GM21390 (cell line): ENCODE measurements around the gene RBP5.
A peak's percentile ranks its signal among the peaks of the same experiment; 100 is the strongest.

ENCODE experiments used
- ATAC-seq: cut with Tn5 transposase; IDR thresholded peaks from one replicate; pipeline ENCODE4 v1.9.1; 2021; ENCODE audit not compliant: unreplicated experiment

Gene RBP5

DNA sequence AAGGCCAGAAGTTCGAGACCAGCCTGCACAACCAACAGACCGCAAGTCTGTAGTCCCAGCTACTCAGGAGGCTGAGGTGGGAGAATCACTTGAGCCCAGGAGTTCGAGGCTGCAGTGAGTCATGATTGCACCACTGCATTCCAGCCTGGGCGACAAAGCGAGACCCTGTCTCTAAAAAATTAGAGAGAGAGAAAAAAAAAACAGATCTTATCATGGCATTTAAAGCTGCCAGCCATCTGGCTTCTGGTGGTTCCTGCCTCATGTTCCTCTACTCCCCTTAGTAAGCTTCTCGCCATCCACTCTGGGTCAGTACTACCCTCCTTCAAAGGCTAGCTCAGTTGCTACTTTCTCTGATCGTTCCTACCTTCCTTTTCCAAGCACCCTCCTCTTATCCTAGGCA is 17.5 kb upstream of the RBP5 start:
- no peak for ATAC-seq

DNA sequence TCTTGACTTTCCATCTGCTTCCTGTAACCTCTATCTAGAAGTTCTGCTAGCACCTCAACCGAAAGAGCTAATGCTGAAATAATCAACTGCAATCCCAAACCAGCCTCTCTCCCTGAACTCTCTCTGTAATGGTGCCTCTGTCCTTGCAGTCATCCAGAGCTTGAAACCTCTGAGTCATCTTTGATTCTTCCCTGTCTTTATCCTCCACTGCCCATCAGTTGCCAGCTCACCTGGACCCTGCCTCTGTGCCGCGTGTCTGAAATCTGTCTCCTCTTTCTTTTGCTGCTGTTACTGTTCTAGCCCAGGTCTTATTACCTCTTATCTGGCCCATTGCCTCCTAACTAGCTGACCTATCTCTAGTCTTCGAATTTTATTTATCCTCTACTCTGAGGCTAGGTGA is 17.0 kb upstream of the RBP5 start:
- ATAC-seq = no peak

DNA sequence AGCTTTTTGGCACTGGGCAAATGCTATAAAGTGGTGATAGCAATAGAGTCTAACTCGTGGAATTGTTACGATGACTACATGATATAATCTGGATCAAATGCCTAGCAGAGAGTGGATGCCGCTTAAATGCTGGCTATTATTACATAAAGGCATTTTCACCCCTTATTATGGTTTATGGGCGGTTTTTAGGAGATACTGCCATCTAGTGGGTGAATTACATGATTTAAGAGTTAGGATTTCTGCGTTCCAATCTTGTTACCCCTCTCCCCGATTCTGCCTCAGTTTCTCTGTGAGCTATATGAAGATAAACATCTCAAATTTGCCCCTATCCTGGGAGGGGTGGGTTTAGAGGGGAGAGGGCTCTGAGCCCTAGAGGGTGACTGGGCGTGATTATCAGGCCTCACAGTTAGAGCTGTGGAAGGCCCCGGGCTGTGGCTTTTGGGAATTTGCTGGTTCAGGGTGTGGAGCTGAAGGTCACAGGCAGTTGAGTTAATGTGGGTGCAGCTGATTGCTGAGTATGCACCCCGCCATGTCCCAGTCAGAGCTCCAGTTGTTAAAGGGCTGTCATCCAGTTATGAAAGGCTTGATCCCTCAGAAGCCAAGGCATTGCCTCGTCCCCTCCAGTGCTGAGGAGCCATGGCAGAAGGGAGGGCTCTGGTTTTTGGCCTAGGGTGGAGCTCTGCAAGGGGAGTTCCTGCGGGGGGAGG is 15.9 kb upstream of the RBP5 start:
- no peak for ATAC-seq

DNA sequence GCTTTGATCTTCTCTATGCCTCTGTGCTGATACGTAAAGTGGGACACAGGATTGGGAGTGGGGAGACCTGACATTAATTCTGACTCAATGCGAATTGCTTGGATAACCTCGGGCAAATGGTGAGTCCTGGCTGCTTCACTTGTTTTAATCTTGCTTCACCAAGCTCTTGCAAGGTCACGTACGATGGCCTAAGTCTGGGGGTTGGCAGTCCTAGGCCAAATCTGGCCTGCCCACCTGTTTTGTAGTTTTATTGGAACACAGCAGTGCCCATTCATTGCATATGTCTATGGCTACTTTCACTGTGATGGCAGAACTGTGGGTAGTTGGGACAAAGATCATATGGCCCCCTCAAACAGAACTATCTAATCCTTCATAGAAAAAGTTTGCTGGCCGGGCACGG is 14.9 kb upstream of the RBP5 start:
- ATAC-seq = no peak

DNA sequence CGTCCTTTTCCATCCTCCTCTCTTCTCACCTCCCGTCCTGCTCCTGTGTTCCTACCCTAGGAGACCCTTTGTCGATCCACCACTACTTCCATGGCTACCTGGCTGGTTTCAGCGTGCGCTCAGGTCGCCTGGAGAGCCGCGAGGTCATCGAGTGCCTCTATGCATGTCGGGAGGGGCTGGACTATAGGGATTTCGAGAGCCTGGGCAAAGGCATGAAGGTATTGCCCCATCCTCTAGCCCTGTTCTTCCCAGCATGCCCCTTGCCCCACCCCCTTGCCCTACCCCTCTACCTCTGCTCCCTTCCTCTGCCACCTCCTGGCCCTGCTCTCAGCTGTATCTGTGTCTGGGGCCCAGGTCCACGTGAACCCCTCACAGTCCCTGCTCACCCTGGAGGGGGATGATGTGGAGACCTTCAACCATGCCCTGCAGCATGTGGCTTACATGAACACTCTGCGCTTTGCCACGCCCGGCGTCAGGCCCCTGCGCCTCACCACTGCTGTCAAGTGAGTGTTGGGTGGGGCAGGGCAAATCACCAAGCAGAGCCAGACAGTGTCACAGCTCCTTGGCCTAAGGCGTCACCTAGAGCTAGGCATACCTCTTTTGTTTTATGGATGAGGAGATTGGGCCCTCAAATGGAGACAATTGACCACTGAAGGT is 14.2 kb upstream of the RBP5 start:
- no peak for ATAC-seq

DNA sequence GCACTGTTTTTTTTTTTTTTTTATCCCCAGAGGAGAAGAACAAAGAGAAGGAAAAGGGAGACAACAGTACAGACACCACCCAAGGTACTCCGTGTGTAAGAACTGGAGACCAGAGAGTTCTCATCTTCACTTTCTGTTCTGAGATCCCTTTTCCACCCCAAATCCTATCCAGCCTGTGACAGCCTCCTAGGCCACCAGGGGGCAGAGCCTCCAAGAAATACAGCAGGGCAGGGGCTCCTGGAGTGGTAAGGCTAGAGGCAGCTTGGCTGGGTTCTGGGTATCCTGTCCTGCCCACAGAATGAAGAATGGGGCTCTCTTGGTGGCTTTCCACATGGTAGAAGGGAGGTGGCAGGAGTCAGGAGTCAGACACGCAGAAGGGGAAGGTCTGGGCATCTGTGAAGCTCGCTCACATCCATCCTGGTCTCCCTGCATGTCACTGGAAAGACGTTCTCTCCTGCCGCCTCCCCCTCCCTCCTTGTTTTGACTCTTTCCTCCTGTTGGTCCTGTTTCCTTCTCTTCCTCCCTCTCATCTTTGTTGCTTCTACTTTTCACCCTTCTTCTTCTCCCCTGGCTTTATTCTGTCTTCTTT is 13.5 kb upstream of the RBP5 start:
- ATAC-seq = no peak

DNA sequence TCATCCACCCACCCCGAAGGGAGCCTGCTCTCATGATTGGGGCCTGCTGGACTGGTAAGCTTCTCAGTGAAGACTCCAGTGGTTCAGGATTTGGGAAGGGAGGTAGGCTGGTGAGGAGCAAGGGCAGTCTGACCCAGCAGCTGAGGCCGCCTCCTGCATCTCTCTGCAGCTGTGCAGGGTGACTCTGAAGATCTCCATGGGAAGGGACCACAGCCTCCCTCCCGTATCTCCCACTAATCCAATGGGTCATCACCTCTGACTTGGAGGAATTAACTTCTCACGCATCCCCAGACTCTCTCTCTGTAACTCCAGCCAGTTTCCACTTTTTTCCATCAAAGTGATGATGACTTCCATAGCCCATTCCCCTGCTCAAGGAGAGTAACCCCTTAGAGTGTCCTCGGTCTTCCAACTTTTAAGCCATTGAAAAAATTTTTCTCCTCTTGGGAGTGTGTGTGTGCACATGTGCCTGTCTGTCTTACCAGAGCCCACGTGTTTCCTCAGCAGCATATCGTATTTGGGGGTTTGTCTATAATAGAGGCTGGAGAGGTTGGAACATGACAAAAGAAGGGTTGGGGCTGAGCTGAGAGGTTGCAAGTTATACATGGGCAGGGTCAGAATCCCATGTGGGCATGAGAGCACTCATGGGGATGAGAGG is 12.8 kb upstream of the RBP5 start:
- no peak for ATAC-seq

DNA sequence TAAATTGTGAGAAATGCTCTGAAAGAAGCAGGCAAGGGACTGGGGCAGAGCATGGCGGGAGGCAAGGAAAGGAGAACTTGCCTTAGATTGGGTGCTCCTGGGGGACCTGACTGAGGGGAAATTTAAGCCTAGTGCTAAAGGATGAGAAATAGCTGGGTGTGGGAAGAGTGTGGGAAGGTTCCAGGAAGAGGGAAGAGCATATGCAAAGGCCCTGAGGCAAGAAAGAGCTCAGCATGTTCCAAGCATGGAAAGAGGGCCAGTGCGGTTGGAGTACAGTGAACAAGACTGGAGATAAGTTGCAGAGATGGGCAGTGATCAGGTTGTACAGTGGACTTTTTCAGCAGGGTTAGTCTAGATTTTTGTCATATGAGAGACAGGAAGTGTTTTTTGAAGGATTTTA is 10.5 kb upstream of the RBP5 start:
- no peak for ATAC-seq

DNA sequence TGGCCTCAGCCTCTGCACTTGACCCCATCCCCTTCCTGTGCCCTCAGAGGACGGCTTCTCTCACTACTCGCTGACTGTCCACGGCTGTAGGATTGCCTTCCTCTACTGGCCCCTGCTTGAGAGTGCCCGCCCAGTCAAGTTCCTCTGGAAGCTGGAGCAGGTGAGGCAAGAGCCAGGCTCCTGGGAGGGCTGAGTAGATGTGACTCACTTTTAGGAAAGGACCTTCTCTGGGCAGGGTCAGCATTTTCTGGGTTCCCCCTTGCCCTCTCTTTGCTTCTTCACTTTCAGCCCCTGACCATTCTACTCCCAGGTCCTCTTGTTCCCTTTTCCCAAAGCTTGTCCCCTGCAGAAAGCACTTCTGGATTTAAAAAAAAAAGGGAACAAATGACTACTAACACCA is 9.2 kb upstream of the RBP5 start:
- ATAC-seq = no peak

DNA sequence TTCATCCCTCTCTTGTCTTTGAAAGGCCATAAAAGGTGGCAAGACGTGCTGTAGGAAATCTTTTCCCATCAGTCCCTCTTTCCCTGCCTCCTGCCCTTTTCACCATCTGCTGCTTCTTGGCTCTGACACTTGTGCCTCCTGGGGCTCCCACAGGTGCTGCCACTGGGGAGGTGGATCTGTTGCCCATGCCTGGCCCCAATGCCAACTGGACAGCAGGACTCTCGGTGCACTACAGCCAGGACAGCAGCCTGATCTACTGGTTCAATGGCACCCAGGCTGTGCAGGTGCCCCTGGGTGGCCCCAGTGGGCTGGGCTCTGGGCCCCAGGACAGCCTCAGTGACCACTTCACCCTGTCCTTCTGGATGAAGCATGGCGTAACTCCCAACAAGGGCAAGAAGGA is 8.0 kb upstream of the RBP5 start:
- no peak for ATAC-seq

DNA sequence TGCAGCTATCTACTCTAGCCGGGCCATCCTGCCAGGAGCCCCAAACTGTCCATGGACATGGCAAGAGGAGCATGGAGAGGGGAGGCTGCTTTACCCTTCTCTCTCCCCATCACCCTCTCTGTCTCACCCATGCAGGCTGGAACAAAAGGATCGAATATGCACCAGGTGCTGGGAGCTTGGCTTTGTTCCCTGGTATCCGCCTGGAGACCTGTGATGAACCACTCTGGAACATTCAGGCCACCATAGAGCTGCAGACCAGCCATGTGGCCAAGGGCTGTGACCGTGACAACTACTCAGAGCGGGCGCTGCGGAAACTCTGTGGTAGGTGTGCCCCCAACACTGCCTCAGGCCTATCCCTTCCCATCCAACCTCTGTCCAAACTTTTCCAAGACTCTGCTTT is 7.4 kb upstream of the RBP5 start:
- ATAC-seq = no peak

DNA sequence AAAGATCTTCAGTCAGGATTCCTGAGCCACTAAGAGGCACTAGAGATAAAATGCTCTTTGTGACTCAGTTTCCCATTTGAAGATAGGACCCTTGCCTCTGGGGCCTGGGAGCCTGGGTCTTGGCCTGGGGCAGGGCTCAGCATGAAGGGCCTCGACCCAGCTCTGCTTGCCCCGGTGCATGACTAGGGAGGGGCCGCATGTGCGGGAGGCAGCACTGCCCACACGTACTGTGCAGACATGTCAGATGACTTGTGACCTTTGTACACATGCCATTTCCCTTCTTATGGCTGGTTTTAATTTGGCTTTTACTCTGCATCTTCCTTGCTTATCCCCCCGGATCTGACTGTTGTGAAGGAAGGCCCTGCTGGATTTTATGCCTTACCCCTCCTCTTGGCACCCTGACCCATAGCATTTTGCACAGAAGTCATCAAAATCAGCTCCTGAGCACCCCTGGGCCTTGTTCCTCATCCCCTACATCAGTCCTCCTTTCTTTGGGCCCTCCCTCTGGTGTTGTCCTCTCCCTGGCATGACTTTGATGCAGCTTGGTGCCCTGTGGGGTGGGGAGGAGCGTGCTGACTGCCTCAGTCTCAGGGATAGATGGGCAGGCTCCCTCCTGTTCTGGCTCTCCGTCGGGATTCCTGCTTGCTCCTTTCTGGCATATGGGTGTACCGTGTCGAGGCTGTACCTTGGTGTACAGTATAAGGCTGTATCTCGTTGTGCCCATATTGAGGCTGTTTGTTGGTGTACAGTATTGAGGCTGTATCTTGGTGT is 5.9 kb upstream of the RBP5 start:
- ATAC-seq = no peak

DNA sequence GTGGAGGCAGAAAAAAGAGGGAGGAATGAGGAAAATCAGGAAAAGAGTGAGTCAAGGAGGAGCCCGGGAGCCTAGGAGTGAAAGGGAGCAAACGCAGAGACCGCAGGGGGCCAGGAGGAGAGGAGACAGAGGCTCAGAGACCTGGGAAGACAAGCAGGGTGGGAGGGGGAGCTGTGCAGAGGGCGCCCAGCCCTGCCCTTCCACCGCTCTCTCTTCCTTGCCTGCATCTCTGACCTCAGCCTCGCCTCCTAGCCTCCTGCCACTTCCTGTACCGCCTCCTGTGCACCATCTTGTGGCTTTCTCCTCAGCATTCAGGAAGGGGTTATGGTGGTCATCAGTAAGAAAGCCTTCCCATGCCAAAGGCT is 2.8 kb upstream of the RBP5 start:
- ATAC-seq = no peak

DNA sequence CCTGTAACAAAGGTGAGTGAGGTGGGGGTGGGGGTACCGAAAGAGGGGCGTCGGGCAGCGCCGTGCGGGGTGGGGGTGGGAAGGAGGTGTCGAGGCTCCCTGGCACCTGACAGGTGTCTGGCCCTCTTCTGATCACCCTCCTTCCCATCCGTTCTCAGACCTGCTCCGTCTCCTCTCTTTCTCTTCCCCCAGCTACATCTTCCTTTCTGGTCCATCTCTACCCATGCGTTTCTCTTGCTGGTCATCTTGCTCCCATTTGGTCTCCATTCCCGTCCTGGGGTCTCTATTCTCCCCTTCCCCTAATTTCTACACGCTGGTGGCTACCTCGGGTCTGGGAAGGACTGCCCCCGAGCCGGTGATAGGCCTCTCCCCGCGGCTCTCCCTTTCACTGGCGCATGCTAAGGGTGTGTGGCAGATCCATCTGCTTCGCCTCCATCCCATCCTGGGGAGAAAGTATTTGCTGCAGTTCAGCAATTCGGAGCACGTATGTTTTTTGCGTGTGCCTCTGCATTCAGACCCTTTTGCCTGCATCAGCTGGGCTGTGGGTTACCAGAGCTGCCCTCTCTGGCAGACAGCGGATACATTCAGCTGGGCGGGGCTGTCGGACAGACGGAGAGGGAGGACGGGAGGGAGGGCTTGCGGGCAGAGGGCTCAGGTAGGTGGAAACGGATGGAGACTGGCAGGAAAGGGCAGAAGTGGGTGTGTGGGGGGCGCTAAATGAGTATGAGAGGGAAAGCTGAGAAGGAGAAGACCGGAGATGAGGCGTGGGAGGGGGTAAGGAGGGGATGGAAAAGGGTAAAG is 2.2 kb upstream of the RBP5 start:
- no peak for ATAC-seq

DNA sequence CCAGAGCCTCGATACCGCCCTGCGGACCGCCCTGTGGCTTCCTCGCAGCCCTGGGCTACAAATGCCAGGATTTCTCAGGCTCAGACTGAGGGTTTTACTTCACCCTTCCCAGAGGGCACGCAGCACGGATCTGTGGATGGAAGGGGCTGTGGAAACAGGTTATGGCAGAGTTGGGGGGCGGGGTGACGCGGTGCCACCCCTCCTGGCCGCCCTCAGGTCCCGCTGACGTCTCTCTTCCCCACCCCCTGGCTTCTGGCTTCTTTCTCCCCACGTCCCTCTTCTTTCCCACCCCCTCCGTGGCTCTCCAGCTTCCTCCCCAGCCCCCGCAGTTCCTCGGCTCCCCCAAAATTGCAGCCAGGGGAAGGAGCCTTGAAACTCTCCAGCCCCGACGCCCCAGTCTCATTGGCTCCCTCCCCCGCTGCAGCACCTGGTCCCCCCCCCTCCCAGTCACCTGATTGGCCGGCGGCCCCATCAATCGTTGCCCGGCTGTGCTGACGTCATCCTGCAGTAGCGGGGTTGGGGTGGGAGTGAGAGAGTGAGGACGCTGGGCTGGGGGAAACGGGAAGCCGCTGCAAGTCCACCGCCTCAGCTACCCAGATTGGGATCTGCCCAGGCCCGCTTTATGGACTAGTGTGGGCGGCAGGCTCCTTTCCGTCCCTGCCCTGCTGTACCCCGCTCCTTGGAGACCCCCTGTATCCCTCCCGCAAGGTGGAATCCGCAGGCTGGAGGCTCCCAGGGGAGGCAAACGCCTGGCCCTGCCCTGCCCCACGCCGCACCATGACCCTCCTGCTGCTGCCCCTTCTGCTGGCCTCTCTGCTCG is 1.4 kb upstream of the RBP5 start, which contains the start of gene CLSTN3:
Gene CLSTN3, plus strand, starts transcription at position 500 of the 820 bp plus-strand sequence. Its CDS starts 278 bp downstream, at position 778.
- peak; percentile 63 for ATAC-seq

DNA sequence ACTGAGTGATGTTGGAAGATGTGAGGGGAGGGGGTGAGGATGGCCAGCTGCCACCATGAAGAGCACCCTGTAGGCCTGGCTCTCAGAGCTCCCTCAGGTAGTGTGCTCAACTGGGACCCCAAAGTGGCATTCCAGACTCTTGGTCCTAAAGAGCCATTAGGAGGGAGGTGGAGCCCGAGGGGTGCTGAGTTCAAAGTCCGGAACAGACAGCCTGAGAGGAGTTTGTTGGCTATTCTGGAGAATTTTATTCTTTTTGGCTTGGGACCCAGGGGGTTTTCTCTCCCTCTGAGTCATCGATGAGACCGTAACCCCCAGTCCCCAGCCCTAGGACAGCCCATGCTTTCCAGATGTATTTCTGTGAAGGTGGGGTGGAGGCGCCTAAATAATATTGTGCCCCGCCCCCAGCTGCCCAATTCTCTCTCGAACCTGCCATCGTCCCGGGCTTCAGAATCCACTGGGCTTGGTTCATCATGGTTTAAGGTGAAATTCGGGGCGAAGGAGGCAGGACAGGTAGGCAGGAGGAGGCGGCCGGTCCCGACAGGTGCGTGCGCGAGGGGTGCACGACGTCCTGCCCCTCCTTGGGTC is 690 bp upstream of the RBP5 start:
- ATAC-seq = no peak

DNA sequence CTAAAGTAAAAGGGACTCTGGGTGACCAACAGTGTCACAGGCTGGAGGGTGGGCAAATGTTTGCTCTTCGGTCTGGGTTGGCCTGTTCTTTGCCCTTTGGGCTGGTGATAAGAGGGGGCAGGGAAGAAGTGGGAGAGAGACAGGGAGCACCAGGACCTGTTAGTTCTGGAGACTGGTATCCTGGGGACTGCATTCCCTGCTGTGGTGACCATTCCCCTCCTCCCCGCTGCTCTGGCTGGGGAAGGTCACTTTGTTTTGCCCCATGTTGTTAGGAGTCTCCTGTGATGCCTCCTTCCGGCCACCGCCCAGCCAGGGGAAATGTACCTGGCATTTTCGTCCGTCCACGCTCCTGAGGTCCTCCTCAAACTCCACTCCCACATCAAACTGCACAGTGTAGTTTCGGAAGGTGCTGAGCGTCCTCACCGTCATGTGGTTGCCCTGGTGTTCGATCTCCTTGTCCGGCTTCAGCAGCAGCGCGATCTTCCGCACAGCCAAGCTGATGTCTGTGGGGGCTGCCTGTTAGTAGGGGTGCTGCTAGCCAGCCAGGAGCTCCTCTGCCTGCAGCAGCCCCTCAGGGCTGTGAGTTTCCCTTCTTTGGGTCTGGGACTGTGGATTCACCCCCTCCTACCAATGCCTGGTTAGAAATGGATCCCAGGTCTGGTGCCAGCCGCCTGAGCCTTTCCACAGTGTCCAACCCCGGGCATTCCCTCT is 618 bp downstream of the RBP5 start:
- ATAC-seq = no peak

DNA sequence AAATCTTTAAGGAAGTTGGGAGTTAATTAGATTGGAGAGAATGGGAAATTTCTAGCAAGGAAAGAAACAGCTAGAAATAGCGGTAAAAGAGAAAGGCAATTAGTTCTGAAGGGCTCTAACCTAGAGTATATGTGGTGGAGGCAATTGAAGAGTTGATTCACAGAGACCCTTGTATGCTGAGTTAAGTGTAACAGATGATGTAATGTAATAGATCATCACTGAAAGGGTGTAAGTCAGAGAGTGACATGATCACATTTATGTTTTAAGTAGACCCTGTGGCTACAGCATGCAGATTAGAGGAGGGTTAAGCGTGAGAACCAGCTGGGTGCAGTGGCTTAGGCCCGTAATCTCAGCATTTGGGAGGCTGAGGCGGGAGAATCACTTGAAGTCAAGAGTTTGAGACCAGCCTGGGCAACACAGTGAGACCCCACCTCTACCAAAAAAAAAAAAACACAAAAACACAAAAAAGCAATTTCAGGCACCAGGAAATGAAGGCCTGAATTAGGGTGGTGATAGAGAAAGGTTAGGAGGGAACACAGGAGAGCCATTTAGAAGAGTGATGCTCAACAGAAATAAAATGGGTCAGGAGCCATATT is 3.0 kb downstream of the RBP5 start:
- no peak for ATAC-seq
